Measurements from ENCODE around the gene AQP12B.
"Not testable (repeated sequence)": the region's sequence is repeated elsewhere in the genome, so short reads cannot be mapped to it uniquely, and the experiment has no call there.

AQP12B gene

DNA sequence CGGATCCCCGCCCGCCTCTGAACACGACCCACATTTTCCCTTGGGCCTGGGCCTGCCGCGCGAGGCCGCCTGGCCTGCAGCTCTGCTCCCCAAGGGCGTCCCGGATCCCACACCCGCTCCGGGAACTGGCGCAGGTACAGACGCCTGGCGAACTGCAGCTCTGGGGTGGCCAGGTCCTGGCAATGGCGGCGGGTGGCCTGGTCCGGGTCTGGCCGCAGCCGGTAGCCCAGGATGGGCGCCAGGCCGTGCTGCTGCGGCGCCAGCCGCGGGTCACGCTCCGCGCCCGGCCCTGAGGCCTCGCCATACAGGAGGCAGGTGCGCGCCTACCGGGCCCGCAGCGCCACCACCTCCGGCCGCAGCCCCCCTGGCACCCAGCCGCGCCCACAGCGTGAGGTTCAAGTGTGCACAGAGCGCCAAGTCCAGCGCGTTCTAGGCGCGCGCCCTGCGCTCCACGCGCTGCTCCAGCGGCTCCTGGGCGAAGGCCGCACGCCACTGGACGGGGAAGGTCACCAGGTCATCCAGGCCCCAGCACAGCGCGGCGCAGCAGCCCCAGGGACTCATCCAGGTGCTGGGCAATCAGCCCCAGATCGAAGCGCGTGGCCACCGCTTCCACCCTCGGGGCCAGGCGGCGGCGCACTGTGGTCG lies 18.5 kb upstream of the AQP12B start:
- no peak for DNase-seq (ENCODE audit: low spot score)

DNA sequence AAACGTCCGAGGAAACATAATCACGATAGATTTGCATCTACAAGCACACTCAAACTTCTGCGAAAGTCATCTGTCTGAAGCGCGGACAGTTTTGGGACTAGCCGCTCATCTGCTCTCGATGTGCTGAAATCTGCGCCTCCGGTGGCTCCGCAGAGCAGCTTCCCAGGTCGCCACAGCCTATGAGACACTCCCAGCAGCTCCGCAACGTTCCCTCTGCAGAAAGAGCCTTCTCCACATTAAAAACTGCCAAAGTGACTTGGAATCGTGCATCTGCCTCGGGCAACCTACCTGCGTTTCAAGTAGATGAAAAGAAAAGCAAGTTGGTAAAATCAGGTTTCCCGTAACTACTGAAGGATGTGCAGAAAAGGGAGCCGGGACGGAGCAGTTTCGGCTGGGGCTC lies 17.9 kb upstream of the AQP12B start:
- not testable (repeated sequence) for DNase-seq (ENCODE audit: low spot score)

DNA sequence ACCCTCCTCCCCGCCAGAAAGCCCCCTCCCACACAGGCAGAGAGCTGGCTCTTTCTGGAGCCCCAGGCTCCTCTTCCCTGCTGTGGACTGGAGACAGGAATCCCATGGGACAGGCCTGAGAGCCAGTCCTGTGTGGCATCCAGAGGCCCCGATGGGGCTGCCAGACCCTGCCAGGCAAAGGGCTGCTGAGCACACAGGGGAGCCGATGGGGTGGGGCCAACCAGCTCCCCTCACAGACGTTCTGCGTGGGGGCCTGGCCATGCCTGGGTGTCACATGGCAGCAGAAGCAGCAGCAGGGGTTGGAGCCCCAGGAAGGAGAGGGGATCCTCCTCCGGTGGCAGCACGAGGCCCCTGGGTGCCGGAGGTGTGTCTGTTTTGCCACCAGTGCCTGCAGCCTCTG lies 17.1 kb upstream of the AQP12B start:
- DNase-seq (ENCODE audit: low spot score), result not testable (repeated sequence)

DNA sequence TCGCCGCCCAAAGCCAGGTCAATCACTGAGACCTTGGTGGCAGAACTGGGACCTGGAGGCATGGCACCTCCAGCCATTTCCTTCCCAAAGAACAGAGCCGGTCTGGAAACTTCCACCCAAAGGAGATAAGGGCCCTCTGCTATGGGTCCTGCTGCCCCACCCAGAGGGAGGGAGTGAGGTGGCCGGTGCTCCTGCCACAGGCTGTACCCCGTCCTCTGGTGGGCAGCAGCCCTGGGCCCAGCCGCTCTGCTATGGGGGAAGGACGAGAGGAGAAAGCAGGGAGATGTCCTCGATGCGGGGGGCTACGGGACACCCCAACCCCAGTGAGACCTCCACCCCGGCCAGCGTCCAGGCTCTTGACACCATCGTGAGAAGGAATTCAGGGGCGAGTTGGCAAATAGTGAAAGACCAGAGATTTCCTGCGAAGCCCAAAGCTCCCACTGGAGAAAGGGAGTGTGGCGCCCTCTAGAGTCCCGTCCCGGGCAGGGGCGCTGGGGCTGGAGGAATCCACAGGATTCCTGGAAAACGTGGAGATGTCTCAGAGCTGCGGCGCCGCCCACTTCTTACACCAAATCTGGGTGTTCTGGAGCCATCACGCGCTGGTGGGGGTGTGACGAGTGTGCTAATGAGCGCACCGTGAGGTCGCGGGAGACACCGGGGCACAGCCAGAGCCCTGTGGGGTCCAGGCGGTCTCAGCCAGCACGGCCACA lies 16.3 kb upstream of the AQP12B start:
- DNase-seq (ENCODE audit: low spot score), result not testable (repeated sequence)

DNA sequence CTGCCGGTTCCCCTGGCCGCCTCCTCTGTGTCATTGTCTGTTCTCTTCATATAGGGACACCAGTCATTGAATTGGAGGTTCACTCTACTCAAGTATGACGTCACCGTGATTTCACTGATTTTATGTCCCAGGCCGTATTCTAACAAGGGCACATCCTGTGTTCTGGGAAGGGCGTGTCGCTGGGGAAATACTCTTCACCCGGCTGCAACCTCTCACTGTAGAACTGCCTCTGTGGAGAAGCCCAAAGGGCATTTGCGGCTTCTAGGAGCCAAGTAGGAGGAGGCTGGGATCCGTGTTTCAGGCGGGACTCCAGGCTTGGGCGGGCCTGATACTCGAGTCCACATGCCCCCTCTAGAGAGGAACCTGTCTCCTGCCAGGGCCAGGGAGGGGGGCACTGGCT lies 13.8 kb upstream of the AQP12B start:
- DNase-seq (ENCODE audit: low spot score), result not testable (repeated sequence)

DNA sequence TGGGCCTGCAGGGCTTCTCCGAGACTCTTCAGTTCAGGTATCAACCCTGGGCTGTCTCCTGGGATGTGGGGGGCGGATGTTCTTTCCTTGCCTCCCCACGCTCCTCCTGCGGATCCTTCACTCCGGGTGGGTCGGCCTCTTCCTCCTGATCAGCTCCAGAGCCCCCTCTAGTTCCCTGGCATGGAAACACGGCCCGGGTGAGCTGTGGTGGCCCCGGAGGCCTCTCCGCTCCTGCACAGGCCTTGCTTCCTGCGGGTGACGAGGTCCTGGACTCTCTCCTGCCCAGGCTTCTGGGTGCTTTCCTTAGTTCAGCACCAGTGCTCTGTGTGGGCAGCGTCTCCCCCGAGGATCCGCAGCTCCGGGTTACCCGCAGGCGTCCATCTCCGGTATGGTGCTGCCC lies 12.9 kb upstream of the AQP12B start:
- DNase-seq (ENCODE audit: low spot score), result not testable (repeated sequence)

DNA sequence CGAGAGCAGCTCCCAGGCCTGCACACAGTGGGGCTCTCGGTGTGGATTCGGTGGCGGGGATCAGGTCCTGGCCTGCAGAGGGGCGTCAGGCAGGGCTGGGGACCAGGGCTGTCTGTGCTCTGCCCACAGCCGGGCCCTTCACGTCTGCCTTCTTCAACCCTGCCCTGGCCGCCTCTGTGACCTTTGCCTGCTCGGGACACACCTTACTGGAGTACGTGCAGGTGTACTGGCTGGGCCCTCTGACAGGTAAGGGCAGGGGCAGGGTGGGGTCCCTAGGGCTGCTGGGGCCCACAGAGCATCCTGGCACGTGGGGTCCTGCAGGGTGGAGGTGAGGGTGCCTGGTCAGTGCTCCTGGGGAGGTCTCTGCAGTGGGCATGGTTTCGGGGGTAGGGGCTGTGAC lies 11.6 kb upstream of the AQP12B start:
- DNase-seq (ENCODE audit: low spot score), result not testable (repeated sequence)

DNA sequence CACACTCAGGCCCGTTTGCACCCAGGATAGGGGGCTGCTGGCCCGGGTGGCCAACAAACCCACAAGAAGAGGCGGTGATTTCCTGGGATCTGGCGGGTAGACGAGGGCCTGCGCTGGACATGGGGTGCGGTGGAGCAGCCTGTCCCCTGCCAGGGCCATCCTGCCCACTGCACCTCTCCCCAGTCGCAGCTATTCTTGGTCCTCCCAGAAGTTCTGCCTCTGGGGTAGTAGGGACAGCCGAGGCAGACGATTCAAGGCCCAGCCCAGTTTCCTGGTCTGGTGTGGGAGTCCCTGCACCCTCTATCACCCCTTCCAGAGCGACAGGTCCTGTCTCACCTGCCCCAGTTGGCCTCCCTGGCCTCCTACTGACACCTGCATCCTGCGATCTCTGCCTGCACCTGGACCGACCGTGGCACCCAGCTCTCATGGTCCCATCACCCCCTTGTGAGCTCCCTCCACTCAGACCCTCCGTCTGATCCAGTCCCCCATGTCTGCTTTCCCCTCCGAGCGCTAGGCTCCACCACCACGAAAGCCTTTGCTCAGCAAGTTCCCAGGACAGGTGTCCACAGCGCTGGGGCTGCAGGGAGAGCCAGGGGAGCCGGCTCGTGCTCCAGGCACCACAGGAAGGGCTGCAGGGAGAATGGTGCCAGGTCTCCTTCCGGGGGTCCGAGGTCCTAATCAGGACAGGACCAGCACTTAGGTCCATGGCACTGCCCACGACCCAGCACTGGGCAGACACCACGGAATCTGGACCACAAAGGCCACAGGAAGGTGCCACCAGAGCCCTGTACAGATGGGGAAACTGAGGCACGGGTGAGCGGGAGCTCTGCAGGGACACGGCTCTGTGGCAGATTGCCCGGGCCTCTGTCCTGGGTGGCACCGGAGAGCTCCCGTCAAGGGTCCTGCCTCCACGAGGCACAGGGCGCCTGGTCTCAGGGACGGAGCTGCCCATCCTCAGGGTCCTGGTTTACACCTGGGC lies 10.2 kb upstream of the AQP12B start:
- DNase-seq (ENCODE audit: low spot score), result not testable (repeated sequence)

DNA sequence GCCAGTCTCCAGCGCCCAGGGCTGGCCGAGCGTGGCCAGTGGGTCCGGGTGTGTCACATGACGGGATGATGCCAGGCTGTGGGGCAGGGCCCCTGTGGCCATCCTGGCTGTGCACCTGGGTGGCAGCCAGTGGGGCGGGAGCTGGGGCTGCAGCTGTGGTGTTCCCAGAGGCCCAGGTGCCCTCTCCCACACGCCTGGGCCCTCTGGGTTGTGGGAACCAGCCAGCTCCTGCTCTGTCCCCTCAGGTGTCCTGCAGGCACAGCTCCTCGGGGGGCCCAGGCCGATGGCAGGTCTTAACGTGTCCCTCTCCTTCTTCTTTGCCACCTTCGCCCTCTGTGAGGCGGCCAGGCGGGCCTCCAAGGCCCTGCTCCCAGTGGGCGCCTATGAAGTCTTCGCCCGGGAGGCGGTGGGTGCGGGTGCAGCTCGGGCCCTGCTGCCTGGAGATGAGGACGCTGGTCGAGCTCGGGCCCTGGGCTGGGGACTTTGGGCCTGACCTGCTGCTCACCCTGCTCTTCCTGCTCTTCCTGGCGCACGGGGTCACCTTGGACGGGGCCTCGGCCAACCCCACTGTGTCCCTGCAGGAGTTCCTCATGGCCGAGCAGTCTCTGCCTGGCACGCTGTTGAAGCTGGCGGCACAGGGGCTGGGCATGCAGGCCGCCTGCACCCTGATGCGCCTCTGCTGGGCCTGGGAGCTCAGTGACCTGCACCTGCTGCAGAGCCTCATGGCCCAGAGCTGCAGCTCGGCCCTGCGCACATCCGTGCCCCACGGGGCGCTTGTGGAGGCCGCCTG lies 9.1 kb upstream of the AQP12B start, which contains the start of gene AQP12A:
Gene AQP12A (plus strand): TSS at position 236 of the 790 bp plus-strand sequence. CDS start 48 bp downstream, at position 284.
- not testable (repeated sequence) for DNase-seq (ENCODE audit: low spot score)

DNA sequence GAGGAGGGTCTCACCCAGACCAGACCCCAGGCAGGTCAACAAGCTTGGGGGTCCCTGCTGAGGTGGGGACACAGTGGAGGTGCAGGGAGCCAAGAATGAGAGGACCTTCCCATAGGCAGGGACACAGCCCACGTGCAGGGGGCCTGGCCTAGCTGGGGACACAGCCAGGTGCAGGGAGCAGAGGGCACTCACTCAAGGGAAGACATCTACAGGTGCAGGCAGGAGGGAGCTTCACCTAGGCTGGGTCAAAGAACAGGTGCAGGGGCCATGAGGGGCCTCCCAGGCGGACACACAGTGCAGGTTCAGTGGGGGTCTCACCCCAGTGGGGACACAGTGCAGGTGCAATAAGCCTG lies 8.4 kb upstream of the AQP12B start:
- DNase-seq (ENCODE audit: low spot score), result not testable (repeated sequence)

DNA sequence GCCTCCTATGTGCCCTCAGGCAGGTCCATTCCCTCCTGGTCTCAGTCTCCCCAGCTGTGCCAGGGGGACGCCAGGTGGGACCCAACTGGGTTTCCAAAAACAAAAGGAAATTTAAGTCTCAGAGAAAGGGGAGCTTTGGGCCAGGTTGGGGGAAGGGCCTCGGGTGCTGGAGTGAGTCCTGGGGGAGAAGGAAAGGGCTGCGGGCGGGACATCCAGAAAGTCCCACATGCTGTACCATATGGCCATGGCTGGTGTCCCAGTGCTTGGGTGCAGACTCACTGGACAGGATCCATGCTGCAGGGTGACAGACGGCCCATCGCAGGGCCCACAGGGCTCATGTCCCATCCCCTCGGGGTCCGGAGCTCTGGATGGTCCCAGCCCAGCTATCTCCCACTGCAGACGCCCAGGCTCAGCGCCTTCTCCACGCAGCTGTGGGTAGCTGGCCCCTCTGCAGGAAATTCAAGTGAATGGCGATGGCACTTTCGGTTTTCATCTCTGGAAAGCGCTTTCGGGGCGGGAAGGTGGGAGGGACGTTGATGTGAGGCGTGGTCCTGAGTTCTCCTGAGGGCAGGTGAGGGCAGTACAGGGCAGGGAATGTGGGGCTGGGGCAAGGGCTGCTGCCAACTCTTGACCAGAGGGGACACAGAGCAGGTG lies 7.9 kb upstream of the AQP12B start:
- not testable (repeated sequence) for DNase-seq (ENCODE audit: low spot score)

DNA sequence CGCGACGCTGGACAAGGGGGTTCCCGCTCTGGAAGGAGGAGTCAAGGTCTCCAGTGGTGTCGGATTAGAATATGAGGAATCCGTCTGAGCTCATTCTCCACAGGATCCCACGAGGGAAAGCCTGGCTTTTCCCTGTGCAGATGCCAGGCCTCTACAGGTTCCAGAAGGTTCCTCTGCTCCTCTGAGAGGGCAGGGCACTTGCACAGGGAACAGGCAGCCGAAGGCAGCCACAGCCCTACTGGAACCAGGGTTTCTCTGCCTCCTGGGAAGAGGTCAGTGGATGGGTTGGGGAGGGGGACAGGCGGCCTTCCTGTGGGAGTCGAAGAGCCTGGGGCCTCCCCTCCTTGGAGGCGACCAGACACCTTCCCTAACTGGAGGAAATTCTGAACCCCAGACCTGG lies 7.3 kb upstream of the AQP12B start:
- DNase-seq (ENCODE audit: low spot score), result no peak

DNA sequence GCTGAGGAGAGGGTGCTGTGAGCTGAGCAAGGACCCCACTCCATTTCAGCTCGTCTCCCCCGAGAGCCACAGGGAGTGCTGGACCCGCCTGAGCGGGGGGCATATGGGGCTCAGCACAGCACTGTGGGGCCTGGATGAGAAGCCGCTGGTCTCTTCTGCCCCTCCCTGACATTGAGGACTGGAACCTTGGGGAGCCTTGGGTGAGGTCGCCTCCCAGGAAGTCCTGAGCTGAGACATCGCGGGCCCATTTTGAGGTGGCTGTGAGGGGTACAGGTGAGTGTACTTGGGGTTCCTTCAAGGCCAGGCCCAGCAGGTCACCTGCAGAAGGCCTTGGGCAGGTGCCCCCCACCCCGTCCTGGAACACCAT lies 5.9 kb upstream of the AQP12B start:
- no peak for DNase-seq (ENCODE audit: low spot score)

DNA sequence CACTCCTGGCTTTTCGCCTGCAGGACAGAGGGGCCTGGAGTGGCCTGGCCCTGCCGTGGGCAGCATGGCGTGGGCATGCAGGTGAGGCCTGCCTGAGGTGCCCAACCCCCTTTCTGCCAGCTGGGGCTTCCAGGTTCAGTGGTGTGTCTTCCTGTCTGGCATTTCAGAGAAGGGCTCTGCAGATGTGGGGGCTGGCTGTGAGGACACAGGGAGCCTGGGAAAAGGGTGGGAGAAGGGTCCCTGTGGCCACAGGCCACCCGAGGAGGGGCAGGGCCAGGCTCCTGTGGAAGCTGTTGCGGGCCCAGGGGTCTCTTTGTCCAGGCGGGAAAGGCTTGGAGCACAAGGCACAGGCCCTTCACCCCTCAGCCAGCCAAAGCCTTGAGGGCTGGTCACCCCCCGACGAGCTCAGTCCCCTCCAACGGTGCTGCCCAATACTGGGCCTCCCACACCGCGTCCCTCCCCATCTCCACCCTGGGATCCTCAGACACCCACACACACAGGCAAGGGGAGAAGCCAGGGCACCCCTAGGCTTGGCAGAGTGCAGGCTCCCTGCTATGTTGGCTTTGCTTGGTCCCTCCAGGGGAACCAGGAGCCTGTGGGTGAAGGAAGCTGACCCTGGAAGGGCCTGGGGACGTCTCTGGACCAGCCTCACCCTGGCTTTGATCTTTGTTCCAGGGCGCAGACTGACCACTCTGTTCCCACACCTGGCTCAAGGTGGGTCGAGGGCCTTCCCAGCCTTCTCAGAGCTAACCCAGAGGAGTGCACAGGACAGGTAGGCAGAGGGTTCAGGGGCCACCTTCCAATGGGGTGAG lies 5.3 kb upstream of the AQP12B start:
- DNase-seq (ENCODE audit: low spot score), result no peak

DNA sequence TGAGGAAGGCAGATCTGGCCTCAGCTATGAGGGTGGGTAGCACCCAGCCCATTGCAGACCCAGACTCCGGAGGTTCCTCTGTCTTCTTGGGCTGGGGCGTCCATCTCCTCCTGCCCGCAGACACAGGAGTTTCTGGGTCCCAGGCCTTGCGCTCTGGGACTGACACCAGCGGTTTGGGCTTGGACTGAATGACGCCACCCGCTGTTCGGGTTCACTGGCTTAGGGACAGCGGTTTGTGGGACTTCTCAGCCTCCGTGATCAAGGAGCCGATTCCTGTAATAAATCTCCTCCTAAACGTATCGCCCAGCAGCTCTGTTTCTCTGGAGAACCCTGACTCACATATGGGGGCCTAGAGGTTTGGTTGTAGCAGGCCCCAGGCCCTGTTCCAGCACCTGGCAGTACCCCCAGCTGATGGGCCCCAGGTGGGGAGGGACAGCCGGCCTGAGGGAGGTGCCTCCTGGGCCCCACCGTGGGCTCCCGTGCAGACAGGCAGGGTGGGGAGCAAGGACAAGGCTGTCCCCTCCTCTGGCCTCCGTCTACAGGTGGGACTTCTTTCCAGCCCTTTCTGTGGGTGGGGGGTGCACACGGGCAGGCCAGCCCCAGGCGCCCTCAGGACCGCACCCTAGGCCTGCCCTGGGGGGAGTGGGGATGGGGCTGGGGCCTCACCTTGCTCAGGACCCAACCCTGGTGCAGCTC lies 4.5 kb upstream of the AQP12B start:
- no peak for DNase-seq (ENCODE audit: low spot score)

DNA sequence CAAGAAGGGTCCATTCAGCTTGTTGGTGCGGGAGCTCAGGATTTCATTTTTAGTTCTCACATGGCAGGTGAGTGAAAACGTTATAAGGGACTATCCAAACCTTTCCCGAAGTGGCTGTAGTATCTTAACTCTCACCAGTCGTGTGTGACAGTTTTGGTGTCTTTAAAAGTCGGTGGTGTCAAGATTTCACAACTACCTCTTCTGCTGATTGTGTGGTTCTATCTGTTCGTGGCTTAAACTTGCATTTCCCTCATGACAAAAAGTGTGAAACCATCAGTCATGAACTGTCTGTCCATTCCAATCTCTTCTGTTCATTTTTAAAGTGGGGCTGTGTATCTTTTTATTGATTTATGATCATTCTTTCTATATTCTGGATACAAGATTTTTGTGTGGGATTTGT lies 3.8 kb upstream of the AQP12B start:
- no peak for DNase-seq (ENCODE audit: low spot score)

DNA sequence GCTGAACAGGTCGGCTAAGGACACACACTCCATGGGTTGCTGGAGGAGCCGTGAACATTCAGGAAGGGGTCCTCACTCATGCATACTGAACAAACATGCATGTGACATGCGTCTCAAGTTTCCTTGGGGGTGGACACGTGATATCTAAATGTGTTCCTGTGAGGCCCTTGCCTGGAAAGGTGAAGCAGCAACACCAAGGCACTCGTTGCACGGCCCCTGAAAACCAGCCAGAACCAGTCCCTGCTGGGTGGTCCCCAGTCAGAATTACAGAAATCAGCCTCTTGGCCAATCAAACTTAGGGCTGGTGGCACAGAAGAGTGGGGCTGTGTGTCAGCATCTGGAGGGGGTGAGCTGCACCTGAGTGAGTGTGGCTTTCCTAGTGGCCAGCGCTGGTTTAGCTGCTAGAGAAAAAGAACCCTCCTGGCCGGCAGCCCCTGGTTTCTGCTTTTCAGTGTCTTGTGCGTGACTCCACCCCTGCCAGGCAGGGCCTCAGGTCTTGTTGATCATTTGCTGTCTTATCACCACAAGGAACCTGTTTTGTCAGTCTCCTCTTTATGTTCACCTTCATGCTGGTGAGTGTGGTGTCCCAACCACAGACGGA lies 3.2 kb upstream of the AQP12B start:
- DNase-seq (ENCODE audit: low spot score), result no peak

DNA sequence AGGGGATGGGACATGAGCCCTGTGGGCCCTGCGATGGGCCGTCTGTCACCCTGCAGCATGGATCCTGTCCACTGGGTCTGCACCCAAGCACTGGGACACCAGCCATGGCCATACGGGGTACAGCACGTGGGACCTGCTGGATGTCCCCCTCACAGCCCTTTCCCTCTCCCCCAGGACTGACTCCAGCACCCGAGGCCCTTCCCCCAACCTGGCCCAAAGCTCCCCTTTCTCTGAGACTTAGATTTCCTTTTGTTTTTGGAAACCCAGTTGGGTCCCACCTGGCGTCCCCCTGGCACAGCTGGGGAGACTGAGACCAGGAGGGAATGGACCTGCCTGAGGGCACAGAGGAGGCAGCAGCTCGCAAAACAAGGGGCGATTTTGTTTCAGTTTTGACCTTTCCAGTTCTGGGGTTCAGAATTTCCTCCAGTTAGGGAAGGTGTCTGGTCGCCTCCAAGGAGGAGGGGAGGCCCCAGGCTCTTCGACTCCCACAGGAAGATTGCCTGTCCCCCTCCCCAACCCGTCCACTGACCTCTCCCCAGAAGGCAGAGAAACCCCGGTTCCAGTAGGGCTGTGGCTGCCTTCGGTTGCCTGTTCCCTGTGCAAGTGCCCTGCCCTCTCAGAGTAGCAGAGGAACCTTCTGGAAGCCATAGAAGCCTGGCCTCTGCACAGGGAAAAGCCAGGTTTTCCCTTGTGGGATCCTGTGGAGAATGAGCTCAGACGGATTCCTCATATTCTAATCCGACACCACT lies 1.5 kb upstream of the AQP12B start:
- DNase-seq (ENCODE audit: low spot score), result not testable (repeated sequence)

Measured in hematopoietic multipotent progenitor cell treated with erythropoietin and hydrocortisone succinate and interleukin-3 and kit ligand, for 17 days (in vitro differentiated cells).